A673 (cell line): ENCODE data around the gene LRRC52.

Source experiments
- CTCF ChIP-seq: fragments of 300-800, 200-600 bp; sonication (generic); conservative IDR thresholded peaks from 2 replicates; pipeline ENCODE4 v1.5.1; 2017; ENCODE audit warnings: low read depth, mild to moderate bottlenecking, antibody characterized with exemption, low read length, moderate library complexity, mixed read lengths
- EZH2 ChIP-seq: fragments of 200-600 bp; sonication (generic); IDR thresholded peaks from 2 replicates; pipeline ENCODE4 v1.6.1; 2017; ENCODE audit warnings: borderline replicate concordance, low read depth, mild to moderate bottlenecking, mixed read lengths, antibody characterized with exemption, low read length; ENCODE audit not compliant: poor library complexity, severe bottlenecking

GRCh38 chr1:165565751-165566490 is 22.1 kb downstream of the LRRC52 start:
- no peak for TF ChIP-seq CTCF
- no peak for TF ChIP-seq EZH2
